GM18505 (cell line): ENCODE measurements around the gene MPO.
A peak's percentile ranks its signal among the peaks of the same experiment; 100 is the strongest.

Source experiments
- ATAC-seq: cut with Tn5 transposase; IDR thresholded peaks from one replicate; pipeline ENCODE4 v1.9.1; 2021; ENCODE audit not compliant: unreplicated experiment
- POLR2A ChIP-seq: IDR thresholded peaks from 4 replicates; pipeline ENCODE4 v1.6.1; 2011; ENCODE audit warnings: borderline replicate concordance; ENCODE audit not compliant: insufficient read depth, insufficient read length; ENCODE audit errors: extremely low read depth

The MPO gene

GRCh38 chr17:58323366-58324055 is 42.8 kb upstream of the MPO start:
- ATAC-seq: no peak
- no peak for TF ChIP-seq POLR2A

DNA sequence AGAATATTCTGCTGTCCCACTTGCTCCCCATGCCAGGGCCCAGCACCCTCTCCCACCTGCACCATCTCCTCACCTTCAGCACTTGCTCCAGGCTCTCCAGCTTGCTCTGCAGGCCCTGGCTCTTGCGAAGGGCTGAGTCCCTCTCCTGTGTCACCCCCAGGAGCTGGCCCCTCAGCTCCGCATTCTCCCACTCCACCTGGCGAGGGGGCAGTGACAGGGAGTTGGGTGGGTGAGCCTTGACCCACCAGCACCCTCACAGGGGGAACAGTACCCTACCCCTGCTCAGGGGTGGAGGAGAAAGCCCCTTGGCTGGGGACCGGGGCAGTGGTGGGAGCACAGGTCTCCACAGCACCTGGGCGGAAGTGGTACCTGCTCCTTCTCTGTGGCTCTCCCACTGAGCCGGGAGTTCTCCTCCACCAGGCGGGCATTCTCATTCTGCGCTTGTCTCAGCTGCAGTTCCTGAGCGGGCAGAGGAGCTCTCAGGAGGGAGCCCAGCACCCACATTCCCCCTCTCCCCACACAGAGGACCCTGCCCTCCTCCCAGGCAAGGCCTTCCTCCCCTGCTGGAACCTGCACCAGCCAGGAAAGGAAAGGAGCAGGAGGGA is 41.9 kb upstream of the MPO start:
- TF ChIP-seq POLR2A: no peak
- no peak for ATAC-seq

GRCh38 chr17:58321571-58322525 is 41.1 kb upstream of the MPO start:
- TF ChIP-seq POLR2A: no peak

GRCh38 chr17:58320570-58321323 is 40.0 kb upstream of the MPO start:
- ATAC-seq: no peak

More at GRCh38 chr17:58321571-58322525, 41.1 kb upstream of the MPO start:
- no peak for ATAC-seq

GRCh38 chr17:58320163-58320558 is 39.4 kb upstream of the MPO start:
- ATAC-seq: no peak
- TF ChIP-seq POLR2A: no peak

More at GRCh38 chr17:58320570-58321323, 40.0 kb upstream of the MPO start:
- TF ChIP-seq POLR2A: no peak

- ATAC-seq: no peak
- no peak for TF ChIP-seq POLR2A
These were observed 38.7 kb upstream of the MPO start for GRCh38 chr17:58319173-58320162.

DNA sequence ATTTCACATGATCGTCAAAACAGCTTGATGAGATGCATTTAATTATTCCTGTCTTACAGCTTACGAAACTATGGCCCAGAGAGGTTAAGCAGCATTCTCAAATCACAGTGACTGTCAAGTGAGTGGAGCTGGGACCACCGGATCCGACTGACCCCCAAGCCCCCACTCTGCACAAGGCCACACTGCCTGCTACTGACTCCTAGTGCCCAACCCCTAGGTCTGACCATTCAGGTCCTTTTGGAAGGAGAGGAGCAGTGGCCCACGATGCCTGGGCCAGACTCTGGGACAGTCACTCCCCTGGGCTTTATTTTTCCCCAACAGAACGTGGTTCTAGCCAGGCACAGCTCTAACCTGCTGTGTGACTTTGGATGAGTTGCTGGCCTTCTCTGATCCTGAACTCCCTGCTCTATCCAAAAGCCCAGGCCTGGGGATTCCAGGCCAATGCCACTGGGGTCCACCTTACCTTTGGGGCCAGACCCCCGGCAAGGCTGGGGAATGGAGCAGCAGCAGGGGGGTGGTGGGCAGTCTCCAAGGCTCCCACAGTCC is 38.0 kb upstream of the MPO start:
- TF ChIP-seq POLR2A: no peak
- ATAC-seq: no peak

GRCh38 chr17:58318065-58318481 is 37.3 kb upstream of the MPO start:
- no peak for ATAC-seq
- TF ChIP-seq POLR2A: no peak

- peak; percentile 69 for ATAC-seq
- no peak for TF ChIP-seq POLR2A
These were observed 36.8 kb upstream of the MPO start for GRCh38 chr17:58317421-58318064.

DNA sequence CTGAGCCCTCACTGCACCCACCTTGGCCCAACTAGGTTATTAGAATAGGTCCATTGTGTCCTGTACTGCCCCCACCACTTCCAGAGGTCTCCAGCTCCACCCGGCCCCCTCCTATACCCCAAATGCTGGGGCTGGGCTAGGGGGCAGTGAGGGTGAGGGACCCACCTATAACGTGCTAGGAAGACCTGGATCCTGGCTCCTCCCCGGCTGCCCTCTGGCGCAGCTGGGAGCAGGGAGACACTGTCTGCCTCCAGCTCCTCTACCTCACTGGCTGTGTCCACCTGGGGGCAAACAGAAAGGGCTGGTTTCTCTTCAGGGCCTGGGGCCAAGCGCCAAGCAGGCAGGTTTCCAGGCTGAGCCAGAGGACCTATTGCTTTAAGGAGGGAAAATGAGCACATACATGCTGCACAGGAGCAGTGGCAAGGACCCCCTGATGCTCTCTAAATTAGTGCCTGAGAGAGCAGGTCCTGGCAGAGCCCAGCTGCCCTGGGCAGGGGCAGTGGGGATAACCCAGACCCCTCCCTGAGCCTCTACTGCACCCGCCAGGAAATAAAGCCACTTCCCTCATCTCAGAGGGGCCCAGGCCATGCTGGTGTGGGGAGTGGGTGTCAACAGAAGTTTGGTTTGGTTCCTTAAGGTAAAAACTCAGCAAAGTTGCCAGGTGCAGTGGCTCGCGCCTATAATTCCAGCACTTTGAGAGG is 35.7 kb upstream of the MPO start:
- ATAC-seq: no peak

More for the DNA sequence above, 35.7 kb upstream of the MPO start:
- no peak for TF ChIP-seq POLR2A
